Kidney epithelial cell (primary cell): Measurements from ENCODE around the gene MAPK8. TPM values are rescaled to one million over a fixed set of nuclear protein-coding genes. Genes with fewer than 3 reads are reported as not detected.

Source experiments
- DNase-seq: peaks from one replicate; pipeline ENCODE4 v3.0.0-alpha.2; 2010; ENCODE audit warnings: low read depth
- H3K27me3 ChIP-seq: 2 replicates; pipeline ENCODE4 v1.6.0; 2011; ENCODE audit warnings: low read length; ENCODE audit not compliant: control insufficient read depth, insufficient read depth
- H3K36me3 ChIP-seq: 2 replicates; pipeline ENCODE4 v1.5.1; 2011; ENCODE audit warnings: low read length; ENCODE audit not compliant: control insufficient read depth, insufficient read depth
- H3K4me3 ChIP-seq: 2 replicates; pipeline ENCODE4 v1.5.1; 2011; ENCODE audit warnings: low read depth, mild to moderate bottlenecking, control low read depth, low read length
- total RNA-seq: library from RNA; depleted of rRNA; stranded (reverse); fragments of >200 nt; gene quantifications from 2 replicates; pipeline ENCODE4 v1.2.3, GENCODE V29; 2015
- TF ChIP-seq, protein P1 (sequence below): IDR thresholded peaks from 2 replicates; pipeline ENCODE4 v1.5.1; 2011; ENCODE audit warnings: mild to moderate bottlenecking, moderate library complexity, low read length, control low read depth, inconsistent platforms; ENCODE audit not compliant: insufficient read depth, poor library complexity, severe bottlenecking

MAPK8 gene
- total RNA-seq, 1 donor from 2014 or later, result 61.4 TPM

DNA sequence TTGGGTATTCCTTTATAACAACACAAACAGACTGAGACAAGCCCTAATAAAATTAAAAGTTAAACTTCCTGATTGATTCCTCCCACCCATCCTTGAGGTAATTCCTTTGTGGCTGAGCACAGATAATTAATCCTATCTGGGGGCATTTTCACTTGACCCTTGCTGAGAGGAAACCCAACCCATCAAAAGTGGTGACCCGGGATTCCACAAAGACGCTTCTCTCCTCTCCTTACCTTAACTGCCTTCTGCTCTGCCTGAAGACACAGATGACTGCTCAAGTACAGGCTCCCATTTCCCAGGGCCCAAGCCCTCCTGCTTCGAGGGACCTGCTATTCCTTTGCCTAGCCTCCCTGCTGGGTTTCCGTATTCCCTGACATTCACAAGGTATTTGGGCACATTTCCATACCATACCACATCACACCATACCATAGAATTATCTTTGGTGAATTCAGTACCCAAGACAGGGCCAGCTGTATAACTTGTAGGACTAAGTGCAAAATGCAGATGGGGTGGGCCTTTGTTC lies 9.8 kb upstream of the MAPK8 start:
- no peaks in the 10 kb centered on the region for H3K27me3 ChIP-seq
- DNase-seq, result no peak
- TF ChIP-seq, protein P1, sequence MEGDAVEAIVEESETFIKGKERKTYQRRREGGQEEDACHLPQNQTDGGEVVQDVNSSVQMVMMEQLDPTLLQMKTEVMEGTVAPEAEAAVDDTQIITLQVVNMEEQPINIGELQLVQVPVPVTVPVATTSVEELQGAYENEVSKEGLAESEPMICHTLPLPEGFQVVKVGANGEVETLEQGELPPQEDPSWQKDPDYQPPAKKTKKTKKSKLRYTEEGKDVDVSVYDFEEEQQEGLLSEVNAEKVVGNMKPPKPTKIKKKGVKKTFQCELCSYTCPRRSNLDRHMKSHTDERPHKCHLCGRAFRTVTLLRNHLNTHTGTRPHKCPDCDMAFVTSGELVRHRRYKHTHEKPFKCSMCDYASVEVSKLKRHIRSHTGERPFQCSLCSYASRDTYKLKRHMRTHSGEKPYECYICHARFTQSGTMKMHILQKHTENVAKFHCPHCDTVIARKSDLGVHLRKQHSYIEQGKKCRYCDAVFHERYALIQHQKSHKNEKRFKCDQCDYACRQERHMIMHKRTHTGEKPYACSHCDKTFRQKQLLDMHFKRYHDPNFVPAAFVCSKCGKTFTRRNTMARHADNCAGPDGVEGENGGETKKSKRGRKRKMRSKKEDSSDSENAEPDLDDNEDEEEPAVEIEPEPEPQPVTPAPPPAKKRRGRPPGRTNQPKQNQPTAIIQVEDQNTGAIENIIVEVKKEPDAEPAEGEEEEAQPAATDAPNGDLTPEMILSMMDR, result no peak
- H3K4me3 ChIP-seq, result no peak overlapping the region
- H3K36me3 ChIP-seq, result no peaks in the 10 kb centered on the region

- DNase-seq, result no peak
- no peaks in the 10 kb centered on the region for H3K27me3 ChIP-seq
- H3K36me3 ChIP-seq, result no peaks in the 10 kb centered on the region
- TF ChIP-seq, protein P1, result no peak
- no peak overlapping the region for H3K4me3 ChIP-seq
Observed at GRCh38 chr10:48299066-48299465, 7.4 kb upstream of the MAPK8 start.

- Histone ChIP-seq H3K4me3 (no peak overlapping the region), H3K36me3 (no peaks in the 10 kb centered on the region), H3K27me3 (no peaks in the 10 kb centered on the region)
- DNase-seq, result no peak
- TF ChIP-seq, protein P1, result no peak
Observed at GRCh38 chr10:48299692-48300091, 6.8 kb upstream of the MAPK8 start.

DNA sequence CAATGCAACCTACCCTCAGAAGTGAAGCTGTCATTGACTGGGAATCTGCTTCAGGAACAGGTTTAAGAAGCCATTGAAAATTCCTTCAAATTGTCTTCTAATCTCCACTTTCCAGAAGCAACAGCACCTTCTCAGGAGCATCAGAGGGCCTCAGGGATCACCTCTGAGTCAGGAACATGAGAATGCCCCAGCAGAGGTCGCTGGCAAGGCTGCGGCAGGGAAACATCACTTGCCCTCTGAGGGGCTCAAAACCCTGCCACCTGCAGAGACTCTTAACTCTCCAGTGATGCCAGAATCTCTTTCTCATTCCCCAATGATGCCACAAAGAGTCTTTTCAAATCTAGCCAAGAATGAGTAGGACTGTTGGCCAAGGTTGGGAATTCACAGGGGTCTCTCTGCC lies 5.9 kb upstream of the MAPK8 start:
- Histone ChIP-seq H3K27me3 (no peaks in the 10 kb centered on the region), H3K4me3 (no peak overlapping the region), H3K36me3 (no peaks in the 10 kb centered on the region)
- TF ChIP-seq, protein P1, result no peak
- no peak for DNase-seq

- no peaks in the 10 kb centered on the region for H3K36me3 ChIP-seq
- TF ChIP-seq, protein P1, result no peak
- no peaks in the 10 kb centered on the region for H3K27me3 ChIP-seq
- no peak for DNase-seq
- no peak overlapping the region for H3K4me3 ChIP-seq
Observed at GRCh38 chr10:48302515-48303476, 3.7 kb upstream of the MAPK8 start.
